Colonic mucosa (tissue), 4 donors: Measurements from ENCODE around the gene EDNRB. TPM values are rescaled to one million over a fixed set of nuclear protein-coding genes. Genes with fewer than 3 reads are reported as not detected.

Experiments used
- DNase-seq: peaks from one replicate; pipeline ENCODE4 v3.0.0-alpha.2; 2020
- H3K27ac ChIP-seq: fragments of 200-600 bp; one replicate; pipeline ENCODE4 v1.8.0; 2021
- H3K27me3 ChIP-seq: fragments of 200-600 bp; one replicate; pipeline ENCODE4 v1.8.0; 2021
- H3K36me3 ChIP-seq: fragments of 200-600 bp; one replicate; pipeline ENCODE4 v1.8.0; 2021
- H3K4me1 ChIP-seq: fragments of 200-600 bp; one replicate; pipeline ENCODE4 v1.8.0; 2021; ENCODE audit warnings: mild to moderate bottlenecking
- H3K4me3 ChIP-seq: fragments of 200-600 bp; one replicate; pipeline ENCODE4 v1.8.0; 2021
- H3K9ac ChIP-seq, 2 donors: one replicate each; pipeline ENCODE4 v1.7.0; 2013; ENCODE audit warnings: control low read depth in 2 of 2, low read depth in 2 of 2, low read length in 2 of 2
- H3K9me3 ChIP-seq: fragments of 200-600 bp; one replicate; pipeline ENCODE4 v1.8.0; 2021
- intact Hi-C: fragments of 100-400 bp; cut with DNase I; formaldehyde crosslinking; loops from one replicate; pipeline ENCODE4 v1.14.1; 2022
- total RNA-seq, 2 donors: library from RNA; stranded (reverse); fragmentation: NEBNext Ultra II Directional in 1 of 2; extraction: Animal tissue kit (Norgen Biotek cat#: 25700) in 1 of 2; gene quantifications; one replicate each; pipeline ENCODE4 v1.2.1, GENCODE V29; 2021
- TF ChIP-seq, protein P1 (sequence below): fragments of 200-600 bp; IDR thresholded peaks from one replicate; pipeline ENCODE4 v1.8.0; 2022; ENCODE audit warnings: antibody characterized with exemption, mild to moderate bottlenecking
- donor health status: healthy.
- donor health status: DM: no; HTN: no; CAD: no.
- donor health status: DM: no; HTN: no; CAD: no.

Gene EDNRB
- total RNA-seq, 2 donors from 2014 or later, result 6.3 to 14.5 TPM

DNA sequence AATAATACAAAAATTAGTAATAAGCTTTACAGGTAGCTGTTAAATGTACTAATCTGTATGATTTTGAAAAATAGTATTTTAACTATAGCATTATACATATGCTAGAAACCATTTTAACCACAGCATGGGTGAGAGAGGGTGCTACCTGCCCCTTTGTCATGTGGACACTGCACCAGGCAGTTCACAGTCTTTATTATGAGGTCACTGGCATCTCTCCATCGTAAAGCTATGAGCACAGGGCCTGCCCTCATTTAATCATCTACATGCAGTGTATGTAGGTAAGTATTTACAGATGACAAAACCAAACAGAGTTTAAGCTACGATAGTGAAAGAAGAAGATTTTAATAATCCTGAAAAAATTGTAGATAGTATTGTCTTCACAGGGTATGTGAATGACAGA is 21.7 kb downstream of the EDNRB start:
- TF ChIP-seq, protein P1, sequence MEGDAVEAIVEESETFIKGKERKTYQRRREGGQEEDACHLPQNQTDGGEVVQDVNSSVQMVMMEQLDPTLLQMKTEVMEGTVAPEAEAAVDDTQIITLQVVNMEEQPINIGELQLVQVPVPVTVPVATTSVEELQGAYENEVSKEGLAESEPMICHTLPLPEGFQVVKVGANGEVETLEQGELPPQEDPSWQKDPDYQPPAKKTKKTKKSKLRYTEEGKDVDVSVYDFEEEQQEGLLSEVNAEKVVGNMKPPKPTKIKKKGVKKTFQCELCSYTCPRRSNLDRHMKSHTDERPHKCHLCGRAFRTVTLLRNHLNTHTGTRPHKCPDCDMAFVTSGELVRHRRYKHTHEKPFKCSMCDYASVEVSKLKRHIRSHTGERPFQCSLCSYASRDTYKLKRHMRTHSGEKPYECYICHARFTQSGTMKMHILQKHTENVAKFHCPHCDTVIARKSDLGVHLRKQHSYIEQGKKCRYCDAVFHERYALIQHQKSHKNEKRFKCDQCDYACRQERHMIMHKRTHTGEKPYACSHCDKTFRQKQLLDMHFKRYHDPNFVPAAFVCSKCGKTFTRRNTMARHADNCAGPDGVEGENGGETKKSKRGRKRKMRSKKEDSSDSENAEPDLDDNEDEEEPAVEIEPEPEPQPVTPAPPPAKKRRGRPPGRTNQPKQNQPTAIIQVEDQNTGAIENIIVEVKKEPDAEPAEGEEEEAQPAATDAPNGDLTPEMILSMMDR, result no peak
- Histone ChIP-seq H3K4me3 (no peak overlapping the region), H3K4me1 (no peaks in the 10 kb centered on the region), H3K27ac (no peak overlapping the region), H3K27me3 (no peaks in the 10 kb centered on the region), H3K9me3 (no peaks in the 10 kb centered on the region), H3K36me3 (no peaks in the 10 kb centered on the region), H3K9ac (no peak overlapping the region)
- intact Hi-C loops, result no loop called here
- no peak for DNase-seq

DNA sequence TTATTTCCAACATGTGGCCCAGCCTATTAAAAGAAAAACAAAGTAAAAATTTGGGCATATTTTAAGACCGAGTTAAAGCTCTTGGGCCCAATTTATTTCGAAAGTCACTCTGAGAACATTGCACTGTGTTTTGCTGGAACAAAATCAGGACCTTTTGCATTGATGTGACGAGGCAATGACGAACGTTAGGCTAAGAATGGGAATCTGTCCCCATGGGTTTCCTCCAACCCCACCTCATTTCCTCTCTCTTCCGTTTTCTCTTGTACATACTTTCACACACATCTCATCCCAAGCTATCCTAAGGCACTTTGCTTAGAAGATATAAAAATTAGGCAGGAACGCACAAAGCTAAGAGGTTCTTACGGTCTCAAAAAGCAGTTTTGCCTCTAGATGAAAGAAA is 22.1 kb downstream of the EDNRB start:
- no peak overlapping the region for H3K27ac ChIP-seq
- intact Hi-C loops, result no loop called here
- no peak for DNase-seq
- H3K27me3 ChIP-seq, result no peaks in the 10 kb centered on the region
- H3K4me3 ChIP-seq, result no peak overlapping the region
- TF ChIP-seq, protein P1, result no peak
- H3K36me3 ChIP-seq, result no peaks in the 10 kb centered on the region
- H3K4me1 ChIP-seq, result no peaks in the 10 kb centered on the region
- no peaks in the 10 kb centered on the region for H3K9me3 ChIP-seq
- H3K9ac ChIP-seq, result no peak overlapping the region

DNA sequence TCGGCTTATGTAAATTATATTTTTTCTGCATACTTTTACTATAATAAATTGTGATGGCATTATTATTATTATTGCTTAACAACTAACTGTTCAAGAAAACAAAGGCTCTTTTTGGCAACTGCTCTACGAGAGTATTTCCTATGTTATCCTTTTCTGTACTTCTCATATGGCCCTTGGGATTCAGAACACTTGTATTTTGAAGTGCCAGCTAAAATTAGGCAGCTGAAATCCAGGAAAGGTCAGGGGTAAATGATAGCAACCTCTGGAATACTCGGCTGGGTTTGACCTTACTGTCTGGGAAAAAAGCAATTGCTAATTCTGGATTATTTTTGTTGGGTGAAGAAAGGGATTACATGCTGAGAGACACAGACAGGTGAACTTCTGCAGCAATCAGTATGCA is 23.9 kb downstream of the EDNRB start:
- Histone ChIP-seq H3K36me3 (no peaks in the 10 kb centered on the region), H3K9ac (no peak overlapping the region), H3K27me3 (no peaks in the 10 kb centered on the region), H3K4me1 (no peaks in the 10 kb centered on the region), H3K27ac (no peak overlapping the region), H3K4me3 (no peak overlapping the region), H3K9me3 (no peaks in the 10 kb centered on the region)
- no peak for DNase-seq
- intact Hi-C loops, result no loop called here
- TF ChIP-seq, protein P1, result no peak

DNA sequence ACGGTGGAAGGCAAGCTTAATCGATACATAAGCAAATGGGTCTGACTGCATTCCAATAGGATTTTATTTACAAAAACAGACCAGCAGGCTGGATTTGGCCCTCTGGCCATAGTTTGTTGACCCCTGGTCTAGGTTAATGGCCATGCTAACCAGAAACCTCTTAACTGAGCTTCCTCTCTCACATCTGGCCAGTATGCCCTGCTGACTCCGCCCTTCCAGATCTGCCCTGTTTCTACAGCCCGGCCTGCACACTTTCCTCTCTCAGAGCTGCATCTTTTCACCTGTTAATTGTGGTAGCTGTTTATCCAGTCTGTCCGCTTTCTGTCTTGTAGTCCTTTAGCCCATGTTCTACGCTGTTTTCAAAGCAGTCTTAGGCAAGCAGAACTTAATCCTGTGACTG is 25.6 kb downstream of the EDNRB start:
- Histone ChIP-seq H3K9ac (no peak overlapping the region), H3K27me3 (no peaks in the 10 kb centered on the region), H3K36me3 (no peaks in the 10 kb centered on the region), H3K27ac (no peak overlapping the region), H3K9me3 (no peaks in the 10 kb centered on the region), H3K4me3 (no peak overlapping the region), H3K4me1 (no peaks in the 10 kb centered on the region)
- DNase-seq, result no peak
- intact Hi-C loops, result no loop called here
- TF ChIP-seq, protein P1, result no peak

DNA sequence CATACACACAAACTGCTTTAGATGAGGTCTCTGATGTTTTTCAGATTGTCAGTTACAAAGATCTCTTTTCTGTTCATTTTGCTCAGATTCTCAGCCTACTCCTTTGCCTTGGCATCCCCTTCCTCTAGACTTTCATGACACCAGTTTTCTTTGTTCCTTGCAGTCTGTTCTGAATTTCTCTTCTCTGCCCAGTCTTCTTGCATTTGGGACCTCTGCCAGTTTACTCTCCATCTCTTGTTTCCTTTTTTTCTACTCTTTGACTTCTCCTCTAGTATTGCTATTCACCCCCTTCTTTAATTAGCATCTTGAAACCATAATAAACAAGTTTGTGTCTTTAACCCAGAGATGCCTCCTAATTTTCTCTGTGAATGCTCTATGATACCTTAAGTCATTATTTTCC is 26.1 kb downstream of the EDNRB start:
- Histone ChIP-seq H3K36me3 (no peaks in the 10 kb centered on the region), H3K4me1 (no peaks in the 10 kb centered on the region), H3K27ac (no peak overlapping the region), H3K27me3 (no peaks in the 10 kb centered on the region), H3K9me3 (no peaks in the 10 kb centered on the region), H3K4me3 (no peak overlapping the region), H3K9ac (no peak overlapping the region)
- TF ChIP-seq, protein P1, result no peak
- no peak for DNase-seq
- intact Hi-C loops, result no loop called here

DNA sequence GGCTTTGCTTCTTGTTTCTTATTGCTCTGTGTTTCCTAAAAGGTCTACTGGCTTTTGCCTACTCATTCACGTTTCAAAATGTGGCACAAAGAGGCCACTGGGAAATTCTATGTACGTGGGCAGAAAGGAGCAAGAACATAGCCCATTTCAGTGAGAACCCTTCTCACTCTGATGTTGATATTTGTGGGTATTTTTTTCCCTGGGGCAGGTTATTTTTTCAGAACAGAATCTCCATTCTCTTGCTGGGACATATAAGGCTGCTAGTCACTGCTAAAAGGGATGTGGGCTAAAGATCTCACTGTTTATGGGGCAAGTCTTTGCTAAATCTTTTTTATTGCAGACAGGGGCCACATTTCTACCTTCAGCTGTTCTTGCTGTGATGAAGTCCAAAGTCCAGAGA is 27.1 kb downstream of the EDNRB start:
- no peaks in the 10 kb centered on the region for H3K36me3 ChIP-seq
- H3K27me3 ChIP-seq, result no peaks in the 10 kb centered on the region
- no peak overlapping the region for H3K4me3 ChIP-seq
- no peak for DNase-seq
- TF ChIP-seq, protein P1, result no peak
- H3K27ac ChIP-seq, result no peak overlapping the region
- H3K9me3 ChIP-seq, result no peaks in the 10 kb centered on the region
- H3K9ac ChIP-seq, result no peak overlapping the region
- H3K4me1 ChIP-seq, result no peaks in the 10 kb centered on the region
- intact Hi-C loops, result no loop called here
